ENCODE measurements around the gene MVB12B. TPM values are rescaled to one million over a fixed set of nuclear protein-coding genes. Genes with fewer than 3 reads are reported as not detected.

MVB12B gene
- total RNA-seq, 1 experiment from 2014 or later = 9.4 TPM

GRCh38 chr9:126437268-126437666 lies 110.6 kb downstream of the MVB12B start:
- POLR2A ChIA-PET = no interaction called here

GRCh38 chr9:126437701-126438100 lies 111.1 kb downstream of the MVB12B start:
- ChIA-PET POLR2A (no interaction called here), CTCF (no interaction called here)
- BruUV-seq (replicated peaks) = no TSS peak
- ATAC-seq (no peak), DNase-seq (ENCODE audit: low read depth, low spot score) (no peak)
- no peak overlapping the region for H3K4me3 ChIP-seq (ENCODE audit: low read depth in 2 of 2, low read length in 2 of 2)
- H3K9me3 ChIP-seq (ENCODE audit: control insufficient read depth, insufficient read depth, low read depth, low read length) = no peaks in the 10 kb centered on the region
- TF ChIP-seq REST (IDR thresholded peaks at IDR 0.05; ENCODE audit: insufficient read depth in 1 of 2, low read depth in 2 of 2, low read length in 1 of 2) (no peak), SIN3A (IDR thresholded peaks at IDR 0.05; ENCODE audit: borderline replicate concordance, insufficient read depth, low read depth, low read length) (no peak), POLR2AphosphoS5 (IDR thresholded peaks at IDR 0.05; ENCODE audit: low read depth, low read length) (no peak), TCF7L2 (IDR thresholded peaks at IDR 0.05; ENCODE audit: low read depth, low read length) (no peak), CTCF (IDR thresholded peaks at IDR 0.05) (no peak)
- no peaks in the 10 kb centered on the region for H3K4me1 ChIP-seq (ENCODE audit: control insufficient read depth, insufficient read depth, low read length)
- H3K27me3 ChIP-seq (ENCODE audit: control insufficient read depth, insufficient read depth, low read length) = no peaks in the 10 kb centered on the region
- no peaks in the 10 kb centered on the region for H3K36me3 ChIP-seq (ENCODE audit: control insufficient read depth, insufficient read depth, low read length)
- H3K27ac ChIP-seq (ENCODE audit: low read length) = no peak overlapping the region
- intact Hi-C loops (cut with micrococcal nuclease; ENCODE audit: unreplicated experiment) = no loop called here
- in situ Hi-C loops (cut with HindIII; ENCODE audit: low pct_unique_long_range_greater_than_20kb, low sequenced_read_pairs) = no loop called here

More at GRCh38 chr9:126437268-126437666, 110.6 kb downstream of the MVB12B start:
- DNase-seq (ENCODE audit: low read depth, low spot score) (no peak), ATAC-seq (no peak)
- H3K9me3 ChIP-seq (ENCODE audit: control insufficient read depth, insufficient read depth, low read depth, low read length) = no peaks in the 10 kb centered on the region
- no peaks in the 10 kb centered on the region for H3K4me1 ChIP-seq (ENCODE audit: control insufficient read depth, insufficient read depth, low read length)
- no peak overlapping the region for H3K27ac ChIP-seq (ENCODE audit: low read length)
- TF ChIP-seq REST (IDR thresholded peaks at IDR 0.05; ENCODE audit: insufficient read depth in 1 of 2, low read depth in 2 of 2, low read length in 1 of 2) (no peak), POLR2AphosphoS5 (IDR thresholded peaks at IDR 0.05; ENCODE audit: low read depth, low read length) (no peak), TCF7L2 (IDR thresholded peaks at IDR 0.05; ENCODE audit: low read depth, low read length) (no peak), SIN3A (IDR thresholded peaks at IDR 0.05; ENCODE audit: borderline replicate concordance, insufficient read depth, low read depth, low read length) (no peak), CTCF (IDR thresholded peaks at IDR 0.05) (no peak)
- no peaks in the 10 kb centered on the region for H3K36me3 ChIP-seq (ENCODE audit: control insufficient read depth, insufficient read depth, low read length)
- no peaks in the 10 kb centered on the region for H3K27me3 ChIP-seq (ENCODE audit: control insufficient read depth, insufficient read depth, low read length)
- CTCF ChIA-PET = no interaction called here
- in situ Hi-C loops (cut with HindIII; ENCODE audit: low pct_unique_long_range_greater_than_20kb, low sequenced_read_pairs) (no loop called here), intact Hi-C loops (cut with micrococcal nuclease; ENCODE audit: unreplicated experiment) (no loop called here)
- BruUV-seq (replicated peaks) = no TSS peak
- no peak overlapping the region for H3K4me3 ChIP-seq (ENCODE audit: low read depth in 2 of 2, low read length in 2 of 2)
